Ascending aorta (tissue), 2 donors: ENCODE measurements around the gene PRODH2. TPM values are rescaled to one million over a fixed set of nuclear protein-coding genes. Genes with fewer than 3 reads are reported as not detected.

Source experiments
- DNase-seq, 2 donors: peaks; one replicate each; pipeline ENCODE4 v3.0.0-alpha.2; 2019; ENCODE audit warnings: low spot score in 2 of 2
- H3K27ac ChIP-seq, 2 donors: fragments of 200-600 bp; sonication (generic); one replicate each; pipeline ENCODE4 v1.5.1; 2016 to 2017; ENCODE audit warnings: mild to moderate bottlenecking in 1 of 2
- H3K27me3 ChIP-seq: fragments of 200-600 bp; sonication (generic); one replicate; pipeline ENCODE4 v1.5.1; 2017
- H3K36me3 ChIP-seq, 2 donors: fragments of 200-600 bp; sonication (generic); one replicate each; pipeline ENCODE4 v1.5.1; 2016
- H3K4me1 ChIP-seq, 2 donors: fragments of 200-600 bp; sonication (generic); one replicate each; pipeline ENCODE4 v1.5.1; 2016 to 2017; ENCODE audit warnings: mild to moderate bottlenecking in 1 of 2
- H3K4me3 ChIP-seq, 2 donors: fragments of 200-600 bp; sonication (generic); one replicate each; pipeline ENCODE4 v1.5.1; 2016 to 2017; ENCODE audit warnings: mild to moderate bottlenecking in 1 of 2
- H3K9me3 ChIP-seq, 2 donors: fragments of 200-600 bp; sonication (generic); one replicate each; pipeline ENCODE4 v1.5.1; 2016
- intact Hi-C: fragments of 100-400 bp; cut with DNase I; formaldehyde crosslinking; loops from one replicate; pipeline ENCODE4 v1.15.1; 2023
- total RNA-seq: library from RNA; depleted of rRNA; stranded (reverse); fragments of >200 nt; gene quantifications from one replicate; pipeline ENCODE4 v1.1.0, GENCODE V29; 2016
- TF ChIP-seq, protein P1 (sequence below), 3 experiments: fragments of 200-600 bp in 2 of 3; fragments of 450-650 bp in 1 of 3; sonication (generic) in 2 of 3; IDR thresholded peaks; one replicate each; pipeline ENCODE4 v1.5.1; 2016 to 2019; ENCODE audit warnings: antibody characterized with exemption in 3 of 3, mild to moderate bottlenecking in 1 of 3, moderate library complexity in 1 of 3

The PRODH2 gene
- total RNA-seq, 1 donor from 2014 or later, result not detected

DNA sequence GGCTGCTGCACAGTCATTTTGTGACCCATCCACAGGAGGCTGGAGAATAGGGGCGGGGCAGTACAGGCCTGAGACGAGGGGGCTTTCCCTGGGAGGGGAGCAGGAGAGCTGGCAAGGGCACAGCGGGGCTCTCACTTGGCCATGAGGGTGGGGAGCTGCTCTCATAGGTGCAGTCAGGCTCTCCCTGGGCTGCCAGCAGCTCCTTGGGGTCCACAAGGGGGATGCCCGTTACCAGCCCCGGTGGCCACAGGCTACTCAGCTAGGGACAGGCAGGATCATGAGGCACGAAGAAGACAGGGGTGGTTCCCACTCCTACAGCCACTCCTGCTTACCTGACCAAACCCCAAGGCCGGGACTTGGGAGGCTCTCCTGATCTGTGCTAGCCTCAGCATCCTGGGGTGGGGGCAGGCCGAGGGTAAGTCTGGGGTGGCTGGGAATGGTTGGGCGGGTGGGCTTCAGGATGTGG, 20.8 kb downstream of the PRODH2 start:
- intact Hi-C loops, result no loop called here
- no peak for DNase-seq
- Histone ChIP-seq H3K27ac (no peak overlapping the region), H3K4me3 (no peak overlapping the region), H3K27me3 (no peaks in the 10 kb centered on the region), H3K9me3 (no peaks in the 10 kb centered on the region), H3K4me1 (no peaks in the 10 kb centered on the region), H3K36me3 (peaks cover 0 to 5% of the 10 kb centered on the region in 2 donors)
- TF ChIP-seq, protein P1, sequence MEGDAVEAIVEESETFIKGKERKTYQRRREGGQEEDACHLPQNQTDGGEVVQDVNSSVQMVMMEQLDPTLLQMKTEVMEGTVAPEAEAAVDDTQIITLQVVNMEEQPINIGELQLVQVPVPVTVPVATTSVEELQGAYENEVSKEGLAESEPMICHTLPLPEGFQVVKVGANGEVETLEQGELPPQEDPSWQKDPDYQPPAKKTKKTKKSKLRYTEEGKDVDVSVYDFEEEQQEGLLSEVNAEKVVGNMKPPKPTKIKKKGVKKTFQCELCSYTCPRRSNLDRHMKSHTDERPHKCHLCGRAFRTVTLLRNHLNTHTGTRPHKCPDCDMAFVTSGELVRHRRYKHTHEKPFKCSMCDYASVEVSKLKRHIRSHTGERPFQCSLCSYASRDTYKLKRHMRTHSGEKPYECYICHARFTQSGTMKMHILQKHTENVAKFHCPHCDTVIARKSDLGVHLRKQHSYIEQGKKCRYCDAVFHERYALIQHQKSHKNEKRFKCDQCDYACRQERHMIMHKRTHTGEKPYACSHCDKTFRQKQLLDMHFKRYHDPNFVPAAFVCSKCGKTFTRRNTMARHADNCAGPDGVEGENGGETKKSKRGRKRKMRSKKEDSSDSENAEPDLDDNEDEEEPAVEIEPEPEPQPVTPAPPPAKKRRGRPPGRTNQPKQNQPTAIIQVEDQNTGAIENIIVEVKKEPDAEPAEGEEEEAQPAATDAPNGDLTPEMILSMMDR (IDR thresholded peaks at IDR 0.05), result no peak

DNA sequence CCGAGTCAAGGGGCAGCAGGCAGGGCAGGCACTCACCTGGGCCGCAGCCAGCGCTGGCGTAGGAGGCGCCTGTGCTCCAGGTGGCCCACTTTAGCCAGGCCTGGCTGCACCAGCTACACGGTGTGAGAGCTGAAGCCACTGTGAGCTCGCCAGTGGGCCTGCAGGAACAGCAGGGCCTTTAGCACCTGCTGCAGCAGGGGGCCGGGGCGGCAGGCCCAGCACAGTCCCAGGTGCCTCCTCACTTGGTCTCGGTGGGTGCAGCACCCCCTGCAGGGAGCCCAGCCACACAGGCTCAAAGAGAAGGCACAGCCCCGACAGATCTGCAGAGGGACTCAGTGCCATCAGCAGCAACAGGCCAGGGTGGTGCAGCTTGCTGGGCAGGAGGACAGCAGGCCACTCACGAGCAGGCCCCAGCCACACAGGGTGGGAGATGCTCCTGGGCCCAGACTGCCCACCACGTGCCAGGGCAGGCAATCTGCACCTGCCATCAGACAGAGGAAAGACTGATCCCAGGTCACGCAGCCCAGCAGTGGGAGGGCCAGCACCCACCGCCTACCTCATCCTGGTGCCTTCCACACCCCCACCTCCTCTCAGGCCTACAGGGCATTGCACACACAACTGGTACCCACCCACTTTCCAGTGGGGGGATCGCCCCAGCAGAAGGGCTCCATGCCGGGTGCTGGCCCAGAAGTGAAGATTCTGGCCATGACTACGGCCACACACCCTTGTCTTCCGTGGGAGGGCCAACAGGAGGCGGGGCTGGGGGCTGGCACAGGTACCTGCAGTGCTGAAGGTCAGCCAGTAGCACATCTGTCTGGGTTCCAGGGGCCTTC, 21.4 kb downstream of the PRODH2 start:
- H3K4me1 ChIP-seq, result no peaks in the 10 kb centered on the region
- H3K27me3 ChIP-seq, result no peaks in the 10 kb centered on the region
- H3K36me3 ChIP-seq, result peaks cover 0 to 8% of the 10 kb centered on the region in 2 donors
- no peak overlapping the region for H3K27ac ChIP-seq
- peak in 1 of 2 donors; percentile 61 for DNase-seq
- TF ChIP-seq, protein P1 (IDR thresholded peaks at IDR 0.05), result no peak
- intact Hi-C loops, result no loop called here
- no peaks in the 10 kb centered on the region for H3K9me3 ChIP-seq
- no peak overlapping the region for H3K4me3 ChIP-seq

DNA sequence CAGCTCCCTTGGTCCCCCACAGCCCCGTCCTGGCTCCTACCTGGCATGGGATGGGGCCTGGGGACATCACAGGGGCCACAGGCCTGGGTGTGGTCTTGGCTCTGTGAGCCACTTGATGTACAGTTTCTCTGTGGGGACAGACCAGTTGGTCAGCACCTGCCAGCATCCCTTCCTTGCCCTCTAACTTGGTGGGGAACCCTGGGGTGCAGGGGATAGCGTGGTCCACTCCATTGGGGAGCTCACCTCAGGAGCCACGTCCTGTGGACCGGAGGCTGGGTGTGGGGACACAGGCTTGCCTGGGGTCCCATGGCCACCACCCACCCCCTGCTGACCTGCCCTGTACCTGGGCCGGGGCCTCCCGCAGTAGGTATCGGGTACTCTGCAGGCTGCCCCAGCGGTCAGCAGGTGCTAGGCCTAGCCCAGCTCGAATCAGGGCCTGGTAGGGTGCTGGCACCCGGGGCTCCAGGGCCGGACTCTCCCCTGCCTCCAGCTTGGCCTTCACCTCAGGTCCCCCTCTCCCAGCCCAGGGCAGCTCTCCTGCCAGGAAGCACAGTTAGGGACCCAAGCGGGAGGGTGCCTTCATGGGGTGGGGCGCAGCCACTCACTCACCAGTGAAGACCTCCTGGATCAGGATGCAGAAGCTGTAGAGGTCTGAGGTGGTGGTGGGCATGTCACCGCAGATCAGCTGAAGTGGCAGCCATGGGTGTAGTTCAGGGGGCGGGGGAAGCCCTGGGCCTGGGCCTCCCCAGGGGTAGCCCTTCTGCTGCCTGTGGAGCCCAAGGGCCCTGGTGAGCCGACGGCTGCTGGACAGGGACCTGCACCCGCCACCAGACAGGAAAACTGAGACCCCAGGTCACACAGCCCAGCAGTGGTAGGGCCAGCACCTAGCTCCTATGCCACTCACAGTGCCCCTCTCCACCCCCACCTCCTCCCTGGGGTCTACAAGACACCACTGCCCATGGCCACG, 22.4 kb downstream of the PRODH2 start:
- no peaks in the 10 kb centered on the region for H3K27me3 ChIP-seq
- DNase-seq, result no peak
- no peak overlapping the region for H3K27ac ChIP-seq
- no peak overlapping the region for H3K4me3 ChIP-seq
- no peaks in the 10 kb centered on the region for H3K9me3 ChIP-seq
- TF ChIP-seq, protein P1 (IDR thresholded peaks at IDR 0.05), result no peak
- intact Hi-C loops, result no loop called here
- H3K36me3 ChIP-seq, result peaks cover 0 to 8% of the 10 kb centered on the region in 2 donors
- H3K4me1 ChIP-seq, result no peaks in the 10 kb centered on the region

DNA sequence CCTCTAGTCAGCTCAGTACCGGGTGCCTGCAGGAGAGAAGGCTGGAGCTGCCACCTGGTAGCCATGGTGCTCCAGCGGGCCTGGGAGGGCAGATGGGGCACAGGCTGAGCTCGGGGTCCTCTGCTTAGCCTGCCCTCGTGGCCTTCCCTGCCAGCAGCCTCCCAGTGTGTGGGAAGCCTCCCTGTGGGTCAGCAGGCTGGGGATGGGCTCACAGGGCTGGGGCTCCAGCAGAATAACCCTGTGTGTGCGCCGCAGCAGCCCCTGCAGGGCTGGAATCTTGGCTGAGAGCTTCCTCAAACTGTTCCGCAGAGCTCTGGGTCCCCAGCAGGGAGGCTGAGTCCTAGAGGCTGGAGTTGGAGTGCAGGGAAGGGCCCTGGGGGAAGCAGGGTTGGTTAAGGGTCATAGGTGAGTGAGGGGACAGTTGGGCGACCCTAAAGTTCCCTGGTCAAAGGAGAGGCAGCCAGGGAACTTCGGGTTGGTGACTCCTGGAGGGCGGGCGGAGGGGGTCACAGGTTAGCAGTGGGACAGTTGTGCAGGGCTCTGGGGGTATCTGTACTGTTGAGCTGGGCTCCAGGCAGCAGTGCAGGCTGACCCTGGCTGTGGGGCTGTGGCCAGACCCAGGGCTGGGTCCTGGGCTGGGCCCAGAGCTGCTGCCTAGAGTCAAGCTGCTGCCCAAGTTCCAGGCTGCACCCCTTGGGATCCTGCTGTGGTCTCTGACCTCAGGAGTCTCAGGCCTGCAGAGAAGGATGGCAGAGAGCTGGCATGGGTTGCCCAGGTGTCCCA, 23.3 kb downstream of the PRODH2 start:
- intact Hi-C loops, result no loop called here
- H3K4me1 ChIP-seq, result no peaks in the 10 kb centered on the region
- DNase-seq, result no peak

More for the DNA sequence above, 23.3 kb downstream of the PRODH2 start:
- TF ChIP-seq, protein P1 (IDR thresholded peaks at IDR 0.05), result no peak
- peaks cover 0 to 15% of the 10 kb centered on the region in 2 donors for H3K36me3 ChIP-seq
- no peak overlapping the region for H3K27ac ChIP-seq
- H3K4me3 ChIP-seq, result no peak overlapping the region
- no peaks in the 10 kb centered on the region for H3K27me3 ChIP-seq
- H3K9me3 ChIP-seq, result no peaks in the 10 kb centered on the region
